MM.1S (cell line): ENCODE measurements around the gene LMO7.

ENCODE experiments used
- DNase-seq: peaks from one replicate; pipeline ENCODE4 v3.0.0-alpha.2; 2015
- H2AFZ ChIP-seq: fragments of 300-600 bp; sonication (generic); 2 replicates; pipeline ENCODE4 v1.6.0; 2016; ENCODE audit warnings: antibody characterized with exemption, low read length
- H3F3A ChIP-seq: fragments of 300-600 bp; sonication (generic); 2 replicates; pipeline ENCODE4 v1.6.1; 2016; ENCODE audit warnings: mild to moderate bottlenecking, antibody characterized with exemption, low read length, moderate library complexity, mixed read lengths; ENCODE audit not compliant: insufficient read depth
- H3K27ac ChIP-seq: fragments of 300-600 bp; sonication (generic); 2 replicates; pipeline ENCODE4 v1.5.1; 2016; ENCODE audit warnings: mild to moderate bottlenecking, low read length
- H3K27me3 ChIP-seq: fragments of 300-600 bp; sonication (generic); replicated peaks from 2 replicates; pipeline ENCODE4 v1.6.0; 2016; ENCODE audit warnings: low read length; ENCODE audit not compliant: insufficient read depth
- H3K36me3 ChIP-seq: fragments of 300-600 bp; sonication (generic); replicated peaks from 2 replicates; pipeline ENCODE4 v1.6.1; 2016; ENCODE audit warnings: mild to moderate bottlenecking, low read length, mixed read lengths; ENCODE audit not compliant: insufficient read depth
- H3K4me1 ChIP-seq: fragments of 300-600 bp; sonication (generic); 2 replicates; pipeline ENCODE4 v1.6.1; 2016; ENCODE audit warnings: low read length, mixed read lengths
- H3K4me2 ChIP-seq: fragments of 300-600 bp; sonication (generic); 2 replicates; pipeline ENCODE4 v1.6.0; 2016; ENCODE audit warnings: low read depth, low read length
- H3K4me3 ChIP-seq: fragments of 300-600 bp; sonication (generic); 2 replicates; pipeline ENCODE4 v1.5.1; 2016; ENCODE audit warnings: low read length, mixed read lengths
- H3K79me2 ChIP-seq: fragments of 300-600 bp; sonication (generic); 2 replicates; pipeline ENCODE4 v1.6.1; 2016; ENCODE audit warnings: mixed run types, low read length, mixed read lengths
- H3K9ac ChIP-seq: fragments of 300-600 bp; sonication (generic); 2 replicates; pipeline ENCODE4 v1.6.1; 2016; ENCODE audit warnings: low read length, mixed read lengths
- H3K9me2 ChIP-seq: fragments of 300-600 bp; sonication (generic); replicated peaks from 2 replicates; pipeline ENCODE4 v1.6.1; 2016; ENCODE audit warnings: mild to moderate bottlenecking, low read length, mixed read lengths; ENCODE audit not compliant: insufficient read depth
- H3K9me3 ChIP-seq: fragments of 300-600 bp; sonication (generic); replicated peaks from 2 replicates; pipeline ENCODE4 v1.6.1; 2016; ENCODE audit warnings: mild to moderate bottlenecking, low read length, mixed read lengths; ENCODE audit not compliant: insufficient read depth
- H4K20me1 ChIP-seq: fragments of 300-600 bp; sonication (generic); 2 replicates; pipeline ENCODE4 v1.6.1; 2016; ENCODE audit warnings: mild to moderate bottlenecking, low read length, moderate library complexity, mixed read lengths; ENCODE audit not compliant: insufficient read depth
- EZH2 ChIP-seq: fragments of 300-600 bp; sonication (generic); optimal IDR thresholded peaks from 2 replicates; pipeline ENCODE3; 2017; ENCODE audit warnings: low read depth, mild to moderate bottlenecking, antibody characterized with exemption, low read length, mixed read lengths
- EZH2phosphoT487 ChIP-seq: fragments of 300-600 bp; sonication (generic); IDR thresholded peaks from 2 replicates; pipeline ENCODE4 v1.6.1; 2018; ENCODE audit warnings: antibody characterized with exemption, low read length
- TF ChIP-seq, protein P1 (sequence below): fragments of 300-600 bp; sonication (generic); IDR thresholded peaks from 2 replicates; pipeline ENCODE4 v1.5.1; 2016; ENCODE audit warnings: antibody characterized with exemption, low read length, mixed read lengths

Gene LMO7

DNA sequence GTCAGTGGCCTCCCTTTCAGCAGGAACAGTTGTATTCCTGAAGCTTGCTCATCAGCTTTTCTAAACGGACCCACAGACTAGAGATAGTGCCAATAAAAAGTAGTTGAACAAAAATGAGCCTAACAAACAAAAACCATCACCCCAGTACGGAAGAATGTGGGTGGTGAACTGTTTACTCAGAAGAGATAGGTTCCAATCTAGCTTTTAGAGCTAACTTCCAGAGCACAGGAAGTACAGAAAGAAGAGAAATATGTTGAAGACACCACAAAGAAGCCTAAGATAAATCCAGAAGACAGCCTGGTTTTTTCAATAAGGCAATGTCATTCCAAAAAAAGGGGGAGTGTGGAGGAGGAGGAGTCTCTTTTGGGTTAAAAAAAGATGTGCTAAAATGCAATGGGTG is 2.8 kb upstream of the LMO7 start:
- Histone ChIP-seq H2AFZ (no peak overlapping the region), H3K36me3 (no peaks in the 10 kb centered on the region), H3K9me3 (no peaks in the 10 kb centered on the region), H3K79me2 (no peaks in the 10 kb centered on the region), H3K27ac (no peak overlapping the region), H3F3A (peaks cover 3% of the 10 kb centered on the region; the same call in 1 of the 2 replicates), H3K9ac (no peak overlapping the region), H4K20me1 (no peaks in the 10 kb centered on the region), H3K4me2 (no peak overlapping the region), H3K27me3 (no peaks in the 10 kb centered on the region), H3K9me2 (no peaks in the 10 kb centered on the region), H3K4me1 (no peaks in the 10 kb centered on the region), H3K4me3 (no peak overlapping the region)
- no peak for DNase-seq
- TF ChIP-seq, protein P1, sequence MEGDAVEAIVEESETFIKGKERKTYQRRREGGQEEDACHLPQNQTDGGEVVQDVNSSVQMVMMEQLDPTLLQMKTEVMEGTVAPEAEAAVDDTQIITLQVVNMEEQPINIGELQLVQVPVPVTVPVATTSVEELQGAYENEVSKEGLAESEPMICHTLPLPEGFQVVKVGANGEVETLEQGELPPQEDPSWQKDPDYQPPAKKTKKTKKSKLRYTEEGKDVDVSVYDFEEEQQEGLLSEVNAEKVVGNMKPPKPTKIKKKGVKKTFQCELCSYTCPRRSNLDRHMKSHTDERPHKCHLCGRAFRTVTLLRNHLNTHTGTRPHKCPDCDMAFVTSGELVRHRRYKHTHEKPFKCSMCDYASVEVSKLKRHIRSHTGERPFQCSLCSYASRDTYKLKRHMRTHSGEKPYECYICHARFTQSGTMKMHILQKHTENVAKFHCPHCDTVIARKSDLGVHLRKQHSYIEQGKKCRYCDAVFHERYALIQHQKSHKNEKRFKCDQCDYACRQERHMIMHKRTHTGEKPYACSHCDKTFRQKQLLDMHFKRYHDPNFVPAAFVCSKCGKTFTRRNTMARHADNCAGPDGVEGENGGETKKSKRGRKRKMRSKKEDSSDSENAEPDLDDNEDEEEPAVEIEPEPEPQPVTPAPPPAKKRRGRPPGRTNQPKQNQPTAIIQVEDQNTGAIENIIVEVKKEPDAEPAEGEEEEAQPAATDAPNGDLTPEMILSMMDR: no peak
- TF ChIP-seq EZH2phosphoT487: no peak
- TF ChIP-seq EZH2: no peak

DNA sequence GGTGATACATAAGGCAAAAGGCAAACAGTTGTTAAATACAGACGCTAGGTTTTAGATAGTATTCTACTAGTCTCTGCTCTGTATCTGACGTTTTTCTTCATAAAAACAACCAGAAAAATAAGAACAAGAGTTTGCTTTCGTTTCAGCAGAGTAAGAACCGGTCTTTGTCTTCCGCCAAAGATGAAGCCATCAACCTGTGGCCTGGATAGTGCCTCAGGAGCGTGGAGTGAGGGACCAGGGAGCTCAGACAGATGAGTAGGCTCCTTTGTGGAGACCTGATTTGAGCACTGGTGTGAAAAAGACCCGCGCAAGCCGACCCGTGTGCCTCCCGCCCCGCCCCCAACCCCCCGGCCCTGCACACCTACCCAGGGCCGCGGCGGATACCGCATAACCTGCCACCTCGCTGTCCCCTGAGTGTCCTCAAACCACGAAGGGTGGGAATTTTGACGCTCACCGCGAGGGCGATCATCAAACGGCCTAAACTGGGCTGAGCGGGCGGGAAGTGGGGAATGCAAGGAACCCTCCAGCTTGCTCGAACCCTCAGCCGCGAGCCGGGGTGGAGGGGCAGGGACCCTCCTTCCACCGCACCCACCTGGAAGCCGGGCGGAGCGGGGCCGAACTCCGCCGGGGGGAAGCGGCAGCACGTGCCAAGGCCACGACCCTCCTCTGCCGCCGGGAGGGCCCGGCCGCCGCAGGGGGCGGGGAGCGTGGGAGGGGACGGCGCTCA is 866 bp upstream of the LMO7 start:
- Histone ChIP-seq H2AFZ (peak overlapping the region; percentile 78), H3K27me3 (no peaks in the 10 kb centered on the region), H3K9ac (peak overlapping the region; percentile 54), H3K9me3 (no peaks in the 10 kb centered on the region), H3K79me2 (no peaks in the 10 kb centered on the region), H3F3A (peaks cover 3% of the 10 kb centered on the region; the same call in 1 of the 2 replicates), H3K36me3 (no peaks in the 10 kb centered on the region), H3K27ac (peak overlapping the region; percentile 43; the same call in 1 of the 2 replicates), H3K4me3 (peak overlapping the region; percentile 79), H3K4me2 (peak overlapping the region; percentile 68), H4K20me1 (no peaks in the 10 kb centered on the region), H3K4me1 (no peaks in the 10 kb centered on the region), H3K9me2 (no peaks in the 10 kb centered on the region)
- TF ChIP-seq EZH2: no peak
- no peak for TF ChIP-seq EZH2phosphoT487
- TF ChIP-seq, protein P1: no peak
- peak; percentile 11 for DNase-seq

DNA sequence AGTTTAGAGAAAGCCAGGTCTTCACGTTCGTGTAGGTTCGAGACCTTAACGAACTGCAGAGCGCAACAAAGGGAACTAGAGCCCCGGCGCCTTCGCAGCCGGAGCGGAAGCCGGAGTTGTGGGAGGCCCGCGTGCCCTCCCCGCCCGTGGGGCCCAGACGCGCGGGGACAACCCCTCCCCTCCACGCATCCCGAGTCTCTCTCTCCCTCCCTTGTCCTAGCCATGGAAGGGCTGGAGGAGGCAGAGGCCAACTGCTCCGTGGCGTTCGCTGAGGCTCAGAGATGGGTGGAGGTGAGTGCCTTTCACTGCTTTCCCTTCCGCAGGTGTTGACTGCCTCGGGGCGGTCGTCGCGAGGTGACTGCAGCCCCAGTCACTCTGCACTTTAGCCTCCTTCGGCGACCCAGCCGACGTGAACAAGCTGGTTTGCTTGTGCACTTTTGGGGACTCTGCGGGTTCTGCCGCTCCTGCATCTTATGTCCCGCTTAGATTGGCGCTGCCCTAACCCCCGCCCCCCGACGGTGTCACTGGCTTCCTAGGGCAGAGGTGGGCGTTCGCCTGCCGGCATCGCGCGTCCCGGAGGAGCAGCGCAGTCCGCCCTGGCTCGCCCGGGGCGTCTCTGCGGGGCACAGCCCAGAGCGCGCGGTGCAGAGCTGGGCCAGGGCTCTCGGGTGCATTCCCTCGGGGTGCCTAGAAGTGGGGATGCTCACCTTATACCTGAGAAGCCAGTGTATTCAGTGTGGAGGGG is 478 bp downstream of the LMO7 start:
- H3K27ac ChIP-seq: peak overlapping the region; percentile 51; the same call in 1 of the 2 replicates
- H2AFZ ChIP-seq: peak overlapping the region; percentile 95
- TF ChIP-seq, protein P1: no peak
- TF ChIP-seq EZH2 (no peak), EZH2phosphoT487 (no peak)
- H3K9ac ChIP-seq: peak overlapping the region; percentile 61
- H3K27me3 ChIP-seq: no peaks in the 10 kb centered on the region
- H3K36me3 ChIP-seq: no peaks in the 10 kb centered on the region
- DNase-seq: peak; percentile 54
- H3K9me3 ChIP-seq: no peaks in the 10 kb centered on the region
- no peaks in the 10 kb centered on the region for H3K9me2 ChIP-seq
- no peaks in the 10 kb centered on the region for H3K79me2 ChIP-seq
- peak overlapping the region; percentile 97 for H3K4me2 ChIP-seq
- H3K4me3 ChIP-seq: peak overlapping the region; percentile 79
- H4K20me1 ChIP-seq: no peaks in the 10 kb centered on the region
- H3K4me1 ChIP-seq: no peaks in the 10 kb centered on the region
- peaks cover 3% of the 10 kb centered on the region; the same call in 1 of the 2 replicates for H3F3A ChIP-seq
